Measurements from ENCODE around the gene RC3H1.

The RC3H1 gene

GRCh38 chr1:173925306-173926242 lies 96.6 kb downstream of the RC3H1 start:
- DNase-seq (ENCODE audit: low read depth in 1 of 2, low spot score in 1 of 2): no peak
- no peak for TF ChIP-seq POLR2AphosphoS5 (IDR thresholded peaks at IDR 0.05; ENCODE audit: low read depth)
- TF ChIP-seq CTCF (IDR thresholded peaks at IDR 0.05; ENCODE audit: insufficient read depth, low read length): no peak
- no peak for TF ChIP-seq GABPA (IDR thresholded peaks at IDR 0.05; ENCODE audit: low read depth)
- TF ChIP-seq SPI1 (IDR thresholded peaks at IDR 0.05; ENCODE audit: borderline replicate concordance, low read depth): no peak
- TF ChIP-seq REST (IDR thresholded peaks at IDR 0.05; ENCODE audit: insufficient replicate concordance, low read depth): no peak
- Histone ChIP-seq H3K27me3 (ENCODE audit: insufficient read depth, poor library complexity, severe bottlenecking) (no peaks in the 10 kb centered on the region), H3K4me3 (replicated peaks; ENCODE audit: insufficient read depth, low read length) (no peak overlapping the region), H3K27ac (replicated peaks) (no peak overlapping the region)

GRCh38 chr1:173920861-173921260 lies 101.3 kb downstream of the RC3H1 start:
- no peak overlapping the region for H3K4me3 ChIP-seq (replicated peaks; ENCODE audit: insufficient read depth, low read length)
- H3K27me3 ChIP-seq (ENCODE audit: insufficient read depth, poor library complexity, severe bottlenecking): no peaks in the 10 kb centered on the region
- TF ChIP-seq SPI1 (IDR thresholded peaks at IDR 0.05; ENCODE audit: borderline replicate concordance, low read depth) (no peak), GABPA (IDR thresholded peaks at IDR 0.05; ENCODE audit: low read depth) (no peak), POLR2AphosphoS5 (IDR thresholded peaks at IDR 0.05; ENCODE audit: low read depth) (no peak), REST (IDR thresholded peaks at IDR 0.05; ENCODE audit: insufficient replicate concordance, low read depth) (no peak), CTCF (IDR thresholded peaks at IDR 0.05; ENCODE audit: insufficient read depth, low read length) (no peak)
- no peak for DNase-seq (ENCODE audit: low read depth in 1 of 2, low spot score in 1 of 2)
- H3K27ac ChIP-seq (replicated peaks): no peak overlapping the region

GRCh38 chr1:173917635-173918493 lies 104.3 kb downstream of the RC3H1 start:
- H3K27me3 ChIP-seq (ENCODE audit: insufficient read depth, poor library complexity, severe bottlenecking): no peaks in the 10 kb centered on the region
- no peak for DNase-seq (ENCODE audit: low read depth in 1 of 2, low spot score in 1 of 2)
- no peak for TF ChIP-seq REST (IDR thresholded peaks at IDR 0.05; ENCODE audit: insufficient replicate concordance, low read depth)
- TF ChIP-seq GABPA (IDR thresholded peaks at IDR 0.05; ENCODE audit: low read depth): no peak
- no peak for TF ChIP-seq CTCF (IDR thresholded peaks at IDR 0.05; ENCODE audit: insufficient read depth, low read length)
- no peak for TF ChIP-seq POLR2AphosphoS5 (IDR thresholded peaks at IDR 0.05; ENCODE audit: low read depth)
- TF ChIP-seq SPI1 (IDR thresholded peaks at IDR 0.05; ENCODE audit: borderline replicate concordance, low read depth): no peak
- H3K4me3 ChIP-seq (replicated peaks; ENCODE audit: insufficient read depth, low read length): no peak overlapping the region
- no peak overlapping the region for H3K27ac ChIP-seq (replicated peaks)
